ENCODE measurements around the gene TREML1.

The TREML1 gene

DNA sequence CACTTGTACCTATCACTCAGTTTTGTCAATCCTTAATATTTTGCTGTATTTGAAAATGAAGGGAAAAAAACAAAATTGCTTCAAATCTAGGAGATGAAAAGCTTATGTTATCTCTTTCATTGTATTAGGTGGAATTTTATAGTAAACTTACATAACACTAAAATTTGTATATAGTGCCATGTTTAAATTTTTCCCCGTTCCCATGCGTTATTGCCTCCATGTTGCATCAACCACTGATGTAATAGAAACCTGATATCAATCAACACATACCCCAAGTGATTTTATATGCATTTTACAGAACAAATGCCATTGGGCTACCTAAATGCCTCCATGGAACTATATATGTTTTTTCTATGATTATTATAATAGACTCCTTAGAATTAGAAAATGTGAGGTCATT lies 23.5 kb upstream of the TREML1 start:
- Histone ChIP-seq H3K36me3 (ENCODE audit: control insufficient read depth in 1 of 2, insufficient read depth in 2 of 2, low read length in 2 of 2) (no peaks in the 10 kb centered on the region), H3K4me3 (ENCODE audit: low read depth in 1 of 2, low read length in 2 of 2) (no peak overlapping the region), H3K4me1 (ENCODE audit: control insufficient read depth in 1 of 2, insufficient read depth in 2 of 2, low read length in 2 of 2) (no peaks in the 10 kb centered on the region), H3K27me3 (ENCODE audit: control insufficient read depth in 1 of 2, insufficient read depth in 2 of 2, low read length in 2 of 2) (no peaks in the 10 kb centered on the region), H3K27ac (ENCODE audit: low read depth, low read length) (no peak overlapping the region), H3K9me3 (ENCODE audit: control insufficient read depth in 1 of 2, low read length in 2 of 2) (no peaks in the 10 kb centered on the region), H3K9ac (ENCODE audit: low read depth in 1 of 2, low read length in 2 of 2) (no peak overlapping the region)

- H3K36me3 ChIP-seq (ENCODE audit: control insufficient read depth in 1 of 2, insufficient read depth in 2 of 2, low read length in 2 of 2): no peaks in the 10 kb centered on the region
- H3K4me1 ChIP-seq (ENCODE audit: control insufficient read depth in 1 of 2, insufficient read depth in 2 of 2, low read length in 2 of 2): no peaks in the 10 kb centered on the region
- H3K4me3 ChIP-seq (ENCODE audit: low read depth in 1 of 2, low read length in 2 of 2): no peak overlapping the region
- H3K9me3 ChIP-seq (ENCODE audit: control insufficient read depth in 1 of 2, low read length in 2 of 2): no peaks in the 10 kb centered on the region
- no peak overlapping the region for H3K27ac ChIP-seq (ENCODE audit: low read depth, low read length)
- H3K27me3 ChIP-seq (ENCODE audit: control insufficient read depth in 1 of 2, insufficient read depth in 2 of 2, low read length in 2 of 2): no peaks in the 10 kb centered on the region
- H3K9ac ChIP-seq (ENCODE audit: low read depth in 1 of 2, low read length in 2 of 2): no peak overlapping the region
Measured at GRCh38 chr6:41177287-41177686, 23.1 kb upstream of the TREML1 start.

- Histone ChIP-seq H3K36me3 (ENCODE audit: control insufficient read depth in 1 of 2, insufficient read depth in 2 of 2, low read length in 2 of 2) (no peaks in the 10 kb centered on the region), H3K9ac (ENCODE audit: low read depth in 1 of 2, low read length in 2 of 2) (no peak overlapping the region), H3K4me3 (ENCODE audit: low read depth in 1 of 2, low read length in 2 of 2) (no peak overlapping the region), H3K9me3 (ENCODE audit: control insufficient read depth in 1 of 2, low read length in 2 of 2) (no peaks in the 10 kb centered on the region), H3K27ac (ENCODE audit: low read depth, low read length) (no peak overlapping the region), H3K27me3 (ENCODE audit: control insufficient read depth in 1 of 2, insufficient read depth in 2 of 2, low read length in 2 of 2) (no peaks in the 10 kb centered on the region), H3K4me1 (ENCODE audit: control insufficient read depth in 1 of 2, insufficient read depth in 2 of 2, low read length in 2 of 2) (no peaks in the 10 kb centered on the region)
Measured at GRCh38 chr6:41176189-41176588, 22.0 kb upstream of the TREML1 start.

GRCh38 chr6:41175084-41175483 lies 20.9 kb upstream of the TREML1 start:
- no peaks in the 10 kb centered on the region for H3K27me3 ChIP-seq (ENCODE audit: control insufficient read depth in 1 of 2, insufficient read depth in 2 of 2, low read length in 2 of 2)
- H3K9me3 ChIP-seq (ENCODE audit: control insufficient read depth in 1 of 2, low read length in 2 of 2): no peaks in the 10 kb centered on the region
- H3K9ac ChIP-seq (ENCODE audit: low read depth in 1 of 2, low read length in 2 of 2): no peak overlapping the region
- no peak overlapping the region for H3K27ac ChIP-seq (ENCODE audit: low read depth, low read length)
- no peak overlapping the region for H3K4me3 ChIP-seq (ENCODE audit: low read depth in 1 of 2, low read length in 2 of 2)
- no peaks in the 10 kb centered on the region for H3K4me1 ChIP-seq (ENCODE audit: control insufficient read depth in 1 of 2, insufficient read depth in 2 of 2, low read length in 2 of 2)
- H3K36me3 ChIP-seq (ENCODE audit: control insufficient read depth in 1 of 2, insufficient read depth in 2 of 2, low read length in 2 of 2): no peaks in the 10 kb centered on the region

DNA sequence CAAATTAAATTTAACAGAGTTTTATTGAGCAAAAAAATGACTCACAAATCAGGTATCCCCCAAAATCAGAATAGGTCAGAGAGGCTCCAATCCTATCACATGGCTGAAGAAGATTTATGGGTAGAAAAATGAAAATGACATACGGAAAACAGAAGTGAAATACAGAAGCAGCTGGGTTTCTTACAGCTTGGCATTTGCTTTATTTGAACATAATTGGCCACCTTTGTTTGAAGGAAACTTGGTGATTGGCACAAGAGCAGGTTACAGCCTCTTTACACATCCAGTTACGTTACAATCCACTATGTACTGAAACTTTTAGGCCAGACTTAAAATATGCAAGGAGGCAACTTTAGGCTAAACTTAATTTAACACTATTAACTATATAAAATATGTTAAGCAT lies 20.5 kb upstream of the TREML1 start:
- no peaks in the 10 kb centered on the region for H3K9me3 ChIP-seq (ENCODE audit: control insufficient read depth in 1 of 2, low read length in 2 of 2)
- no peaks in the 10 kb centered on the region for H3K27me3 ChIP-seq (ENCODE audit: control insufficient read depth in 1 of 2, insufficient read depth in 2 of 2, low read length in 2 of 2)
- no peak overlapping the region for H3K27ac ChIP-seq (ENCODE audit: low read depth, low read length)
- H3K4me3 ChIP-seq (ENCODE audit: low read depth in 1 of 2, low read length in 2 of 2): no peak overlapping the region
- H3K36me3 ChIP-seq (ENCODE audit: control insufficient read depth in 1 of 2, insufficient read depth in 2 of 2, low read length in 2 of 2): no peaks in the 10 kb centered on the region
- no peaks in the 10 kb centered on the region for H3K4me1 ChIP-seq (ENCODE audit: control insufficient read depth in 1 of 2, insufficient read depth in 2 of 2, low read length in 2 of 2)
- H3K9ac ChIP-seq (ENCODE audit: low read depth in 1 of 2, low read length in 2 of 2): no peak overlapping the region

DNA sequence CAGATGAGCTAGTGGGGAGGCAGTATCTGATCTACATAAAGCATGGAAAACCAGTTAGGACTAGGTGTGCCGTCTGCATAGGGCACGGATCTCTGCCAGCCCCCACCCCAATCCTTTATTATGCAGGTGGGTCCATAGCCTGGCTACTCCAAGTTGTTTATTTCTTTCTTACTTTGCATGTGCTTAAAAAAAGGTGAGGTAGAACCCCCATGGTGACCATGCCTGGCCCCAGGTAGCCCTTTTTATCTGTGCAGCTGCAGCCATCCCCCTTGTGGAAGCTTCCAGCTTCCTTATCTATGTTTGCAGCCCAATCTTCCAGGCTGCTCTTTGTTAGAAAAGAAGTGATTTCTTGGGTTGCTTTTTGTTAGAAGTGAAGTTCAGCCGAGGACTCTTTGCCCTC lies 17.8 kb upstream of the TREML1 start:
- no peaks in the 10 kb centered on the region for H3K36me3 ChIP-seq (ENCODE audit: control insufficient read depth in 1 of 2, insufficient read depth in 2 of 2, low read length in 2 of 2)
- H3K4me1 ChIP-seq (ENCODE audit: control insufficient read depth in 1 of 2, insufficient read depth in 2 of 2, low read length in 2 of 2): no peaks in the 10 kb centered on the region
- H3K4me3 ChIP-seq (ENCODE audit: low read depth in 1 of 2, low read length in 2 of 2): no peak overlapping the region
- H3K9me3 ChIP-seq (ENCODE audit: control insufficient read depth in 1 of 2, low read length in 2 of 2): no peaks in the 10 kb centered on the region
- peaks cover 0 to 3% of the 10 kb centered on the region in 2 donors for H3K27me3 ChIP-seq (ENCODE audit: control insufficient read depth in 1 of 2, insufficient read depth in 2 of 2, low read length in 2 of 2)
- H3K9ac ChIP-seq (ENCODE audit: low read depth in 1 of 2, low read length in 2 of 2): no peak overlapping the region
- H3K27ac ChIP-seq (ENCODE audit: low read depth, low read length): no peak overlapping the region

- Histone ChIP-seq H3K4me1 (ENCODE audit: control insufficient read depth in 1 of 2, insufficient read depth in 2 of 2, low read length in 2 of 2) (no peaks in the 10 kb centered on the region), H3K27me3 (ENCODE audit: control insufficient read depth in 1 of 2, insufficient read depth in 2 of 2, low read length in 2 of 2) (peaks cover 0 to 4% of the 10 kb centered on the region in 2 donors), H3K36me3 (ENCODE audit: control insufficient read depth in 1 of 2, insufficient read depth in 2 of 2, low read length in 2 of 2) (no peaks in the 10 kb centered on the region), H3K4me3 (ENCODE audit: low read depth in 1 of 2, low read length in 2 of 2) (no peak overlapping the region), H3K9ac (ENCODE audit: low read depth in 1 of 2, low read length in 2 of 2) (no peak overlapping the region), H3K9me3 (ENCODE audit: control insufficient read depth in 1 of 2, low read length in 2 of 2) (no peaks in the 10 kb centered on the region), H3K27ac (ENCODE audit: low read depth, low read length) (no peak overlapping the region)
Measured at GRCh38 chr6:41170547-41171160, 16.5 kb upstream of the TREML1 start.

DNA sequence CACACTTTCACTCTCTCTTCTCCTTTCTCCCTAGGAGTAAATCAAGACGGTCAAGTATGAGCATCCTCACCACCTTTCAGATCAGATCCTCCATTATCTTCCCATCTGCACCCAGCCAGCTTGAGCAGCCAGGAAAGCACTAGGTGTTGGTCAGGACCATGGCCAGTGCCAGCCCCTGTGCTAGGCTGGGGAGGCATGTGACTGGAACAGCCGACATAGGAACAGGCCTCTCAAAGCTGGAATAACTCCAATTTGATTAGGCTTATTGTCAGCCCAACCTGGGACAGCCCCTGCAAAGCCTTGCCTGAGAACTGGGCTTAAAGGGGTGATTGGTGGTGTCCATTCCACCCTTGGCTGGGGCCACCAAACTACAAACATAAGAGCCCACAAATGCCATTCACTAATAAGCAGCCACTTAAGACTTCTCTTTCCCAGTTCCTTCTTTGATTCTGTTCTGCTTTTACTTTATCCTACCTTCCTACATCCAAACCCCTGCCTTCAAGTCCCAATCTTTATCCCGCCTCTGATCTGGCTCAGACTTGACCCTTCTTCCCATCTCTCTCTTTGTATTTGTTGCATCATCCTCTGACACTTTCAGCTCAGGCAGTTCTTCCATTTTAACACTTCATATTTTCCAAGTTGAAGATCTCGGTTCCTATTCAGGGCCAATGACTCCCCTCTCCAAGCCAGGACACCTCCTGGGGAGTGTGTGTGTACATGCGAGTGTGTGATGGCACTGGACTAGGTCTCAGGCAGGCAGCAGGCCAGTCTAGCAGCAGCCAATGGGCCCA lies 13.2 kb upstream of the TREML1 start:
- no peaks in the 10 kb centered on the region for H3K9me3 ChIP-seq (ENCODE audit: control insufficient read depth in 1 of 2, low read length in 2 of 2)
- H3K4me1 ChIP-seq (ENCODE audit: control insufficient read depth in 1 of 2, insufficient read depth in 2 of 2, low read length in 2 of 2): no peaks in the 10 kb centered on the region
- H3K4me3 ChIP-seq (ENCODE audit: low read depth in 1 of 2, low read length in 2 of 2): no peak overlapping the region
- H3K36me3 ChIP-seq (ENCODE audit: control insufficient read depth in 1 of 2, insufficient read depth in 2 of 2, low read length in 2 of 2): no peaks in the 10 kb centered on the region
- peaks cover 0 to 4% of the 10 kb centered on the region in 2 donors for H3K27me3 ChIP-seq (ENCODE audit: control insufficient read depth in 1 of 2, insufficient read depth in 2 of 2, low read length in 2 of 2)
- no peak overlapping the region for H3K9ac ChIP-seq (ENCODE audit: low read depth in 1 of 2, low read length in 2 of 2)
- H3K27ac ChIP-seq (ENCODE audit: low read depth, low read length): no peak overlapping the region

DNA sequence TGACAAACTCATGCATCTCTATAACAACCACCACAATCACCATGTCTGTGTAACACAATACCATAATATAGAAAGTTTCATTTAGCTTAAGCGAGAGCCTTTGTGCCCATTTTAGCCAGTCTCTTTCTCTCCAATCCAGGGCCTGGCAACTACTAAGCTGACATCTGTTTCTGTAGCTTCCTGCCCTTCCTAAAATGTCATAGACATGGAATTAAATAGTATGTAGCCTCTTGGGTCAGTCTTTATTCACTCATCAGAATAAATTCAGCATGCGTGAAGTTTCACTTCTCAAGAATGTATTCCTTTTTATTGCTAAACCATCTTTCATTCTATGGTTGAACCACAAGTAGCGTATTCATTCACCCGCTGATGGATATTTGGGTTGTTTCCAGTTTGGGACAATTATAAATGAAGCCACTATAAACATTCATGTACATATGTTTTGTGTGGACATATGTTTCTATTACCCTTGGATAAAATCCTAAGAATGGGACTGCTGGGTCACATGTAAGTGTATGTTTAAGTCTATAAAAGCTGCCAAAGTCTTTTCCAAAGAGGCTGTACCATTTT lies 10.5 kb upstream of the TREML1 start:
- Histone ChIP-seq H3K36me3 (ENCODE audit: control insufficient read depth in 1 of 2, insufficient read depth in 2 of 2, low read length in 2 of 2) (no peaks in the 10 kb centered on the region), H3K27me3 (ENCODE audit: control insufficient read depth in 1 of 2, insufficient read depth in 2 of 2, low read length in 2 of 2) (peaks cover 0 to 4% of the 10 kb centered on the region in 2 donors)

DNA sequence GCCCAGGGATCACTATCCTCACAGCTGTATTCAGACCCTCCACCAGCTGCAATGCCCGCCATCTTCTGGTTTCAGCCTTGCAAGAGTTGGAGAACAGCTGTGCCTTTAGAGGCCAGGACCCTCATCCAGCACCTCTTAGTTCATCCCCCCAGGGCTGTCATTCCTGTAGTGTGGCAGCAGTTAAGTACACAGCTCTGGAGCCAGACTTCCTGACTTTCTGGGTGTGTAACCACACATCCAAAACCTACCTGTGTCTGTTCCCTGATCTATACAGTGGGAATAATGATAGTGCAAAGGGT lies 9.2 kb upstream of the TREML1 start:
- no peak overlapping the region for H3K27ac ChIP-seq (ENCODE audit: low read depth, low read length)
- H3K4me1 ChIP-seq (ENCODE audit: control insufficient read depth in 1 of 2, insufficient read depth in 2 of 2, low read length in 2 of 2): no peaks in the 10 kb centered on the region
- peaks cover 0 to 4% of the 10 kb centered on the region in 2 donors for H3K27me3 ChIP-seq (ENCODE audit: control insufficient read depth in 1 of 2, insufficient read depth in 2 of 2, low read length in 2 of 2)
- H3K9me3 ChIP-seq (ENCODE audit: control insufficient read depth in 1 of 2, low read length in 2 of 2): no peaks in the 10 kb centered on the region
- H3K9ac ChIP-seq (ENCODE audit: low read depth in 1 of 2, low read length in 2 of 2): no peak overlapping the region
- no peaks in the 10 kb centered on the region for H3K36me3 ChIP-seq (ENCODE audit: control insufficient read depth in 1 of 2, insufficient read depth in 2 of 2, low read length in 2 of 2)
- no peak overlapping the region for H3K4me3 ChIP-seq (ENCODE audit: low read depth in 1 of 2, low read length in 2 of 2)

More for the DNA sequence above, 10.5 kb upstream of the TREML1 start:
- H3K4me3 ChIP-seq (ENCODE audit: low read depth in 1 of 2, low read length in 2 of 2): no peak overlapping the region
- H3K4me1 ChIP-seq (ENCODE audit: control insufficient read depth in 1 of 2, insufficient read depth in 2 of 2, low read length in 2 of 2): no peaks in the 10 kb centered on the region
- H3K27ac ChIP-seq (ENCODE audit: low read depth, low read length): no peak overlapping the region
- no peak overlapping the region for H3K9ac ChIP-seq (ENCODE audit: low read depth in 1 of 2, low read length in 2 of 2)
- H3K9me3 ChIP-seq (ENCODE audit: control insufficient read depth in 1 of 2, low read length in 2 of 2): no peaks in the 10 kb centered on the region

Data from duodenal mucosa (tissue), 2 donors.